WTC11 (cell line): Measurements from ENCODE around the gene PALMD. TPM values are rescaled to one million over a fixed set of nuclear protein-coding genes. Genes with fewer than 3 reads are reported as not detected.

ENCODE experiments used
- ATAC-seq: fragments of 200-7000 bp; cut with Tn5 transposase; 2 replicates; pipeline ENCODE4 v1.10.0; 2021; ENCODE audit warnings: mild to moderate bottlenecking, moderate library complexity
- CTCF ChIA-PET: fragments of 300-600 bp; sonication (Branson Sonifier 250); formaldehyde crosslinking; loops from one replicate; lab custom pipeline; 2021; ENCODE audit warnings: antibody characterized with exemption; lab: Charles Lee
- POLR2A ChIA-PET: fragments of 350-600 bp; sonication (Branson Sonifier 250); formaldehyde crosslinking; loops from one replicate; lab custom pipeline; 2021; ENCODE audit warnings: antibody characterized with exemption; lab: Charles Lee
- DNase-seq: peaks from one replicate; pipeline ENCODE4 v3.0.0; 2021; ENCODE audit warnings: low spot score
- H3K27ac Mint-ChIP-seq: 2 replicates; pipeline ENCODE4 v1.8.0; 2021; ENCODE audit warnings: mixed read lengths
- H3K27me3 Mint-ChIP-seq: 2 replicates; pipeline ENCODE4 v1.8.0; 2021; ENCODE audit warnings: low read depth, mild to moderate bottlenecking, moderate library complexity, mixed read lengths
- H3K36me3 Mint-ChIP-seq: 2 replicates; pipeline ENCODE4 v1.8.0; 2021; ENCODE audit warnings: mixed read lengths
- H3K4me1 Mint-ChIP-seq: 2 replicates; pipeline ENCODE4 v1.8.0; 2022; ENCODE audit warnings: mixed read lengths
- H3K4me3 Mint-ChIP-seq: 2 replicates; pipeline ENCODE4 v1.8.0; 2021; ENCODE audit warnings: mild to moderate bottlenecking, moderate library complexity, mixed read lengths
- H3K9me3 Mint-ChIP-seq: 2 replicates; pipeline ENCODE4 v1.8.0; 2021; ENCODE audit warnings: mixed read lengths
- CBFB ChIP-seq: sonication (generic); formaldehyde crosslinking; IDR thresholded peaks from 2 replicates; pipeline ENCODE4 v1.8.1; 2022; ENCODE audit warnings: mild to moderate bottlenecking, low read depth, missing genetic modification reagents
- FOXJ3 ChIP-seq: sonication (generic); formaldehyde crosslinking; IDR thresholded peaks from 2 replicates; pipeline ENCODE4 v1.9.0; 2021; ENCODE audit warnings: missing genetic modification reagents, mild to moderate bottlenecking, borderline replicate concordance
- JAZF1 ChIP-seq: fragments of 250-450 bp; sonication (Bioruptor Pico); IDR thresholded peaks from 2 replicates; pipeline ENCODE4 v1.9.0; 2021; ENCODE audit warnings: moderate library complexity, mild to moderate bottlenecking, inconsistent platforms
- MYBL2 ChIP-seq: sonication (generic); formaldehyde crosslinking; IDR thresholded peaks from 2 replicates; pipeline ENCODE4 v1.8.1; 2023; ENCODE audit warnings: mild to moderate bottlenecking, moderate library complexity, missing genetic modification reagents
- NFATC4 ChIP-seq: fragments of 250-450 bp; sonication (Bioruptor Pico); IDR thresholded peaks from 2 replicates; pipeline ENCODE4 v1.9.0; 2021; ENCODE audit warnings: mild to moderate bottlenecking
- NFYB ChIP-seq: sonication (generic); formaldehyde crosslinking; conservative IDR thresholded peaks from 2 replicates; pipeline ENCODE4 v1.8.0; 2022; ENCODE audit warnings: low read depth, missing genetic modification reagents
- NR2C2 ChIP-seq: sonication (generic); formaldehyde crosslinking; IDR thresholded peaks from 2 replicates; pipeline ENCODE4 v1.8.0; 2022; ENCODE audit warnings: mild to moderate bottlenecking, missing genetic modification reagents
- OVOL2 ChIP-seq: fragments of 250-450 bp; sonication (Bioruptor Pico); IDR thresholded peaks from 2 replicates; pipeline ENCODE4 v1.9.0; 2021; ENCODE audit warnings: mild to moderate bottlenecking, borderline replicate concordance
- SP1 ChIP-seq: sonication (generic); formaldehyde crosslinking; conservative IDR thresholded peaks from 2 replicates; pipeline ENCODE4 v1.8.1; 2022; ENCODE audit warnings: missing genetic modification reagents
- ZNF138 ChIP-seq: sonication (generic); formaldehyde crosslinking; conservative IDR thresholded peaks from 2 replicates; pipeline ENCODE4 v1.8.1; 2022; ENCODE audit warnings: mild to moderate bottlenecking, moderate library complexity, missing genetic modification reagents
- ZNF219 ChIP-seq: sonication (generic); formaldehyde crosslinking; IDR thresholded peaks from 2 replicates; pipeline ENCODE4 v1.8.0; 2023; ENCODE audit warnings: missing genetic modification reagents, mild to moderate bottlenecking, borderline replicate concordance
- ZNF232 ChIP-seq: sonication (generic); formaldehyde crosslinking; IDR thresholded peaks from 2 replicates; pipeline ENCODE4 v1.8.0; 2022; ENCODE audit warnings: mild to moderate bottlenecking, missing genetic modification reagents
- ZNF263 ChIP-seq: sonication (generic); formaldehyde crosslinking; IDR thresholded peaks from 2 replicates; pipeline ENCODE4 v1.8.1; 2022; ENCODE audit warnings: low read depth, mild to moderate bottlenecking, moderate library complexity, missing genetic modification reagents
- ZNF317 ChIP-seq: sonication (generic); formaldehyde crosslinking; IDR thresholded peaks from 2 replicates; pipeline ENCODE4 v1.8.1; 2023; ENCODE audit warnings: low read depth, mild to moderate bottlenecking, moderate library complexity, missing genetic modification reagents, borderline replicate concordance
- ZNF671 ChIP-seq: fragments of 250-450 bp; sonication (Bioruptor Pico); IDR thresholded peaks from 2 replicates; pipeline ENCODE4 v1.8.0; 2021; ENCODE audit warnings: mild to moderate bottlenecking
- total RNA-seq: library from RNA; stranded (reverse); gene quantifications from 3 replicates; pipeline ENCODE4 v1.2.3, GENCODE V29; 2021
- TF ChIP-seq, protein P1 (sequence below): sonication (generic); formaldehyde crosslinking; IDR thresholded peaks from 2 replicates; pipeline ENCODE4 v1.8.1; 2022; ENCODE audit warnings: mild to moderate bottlenecking, moderate library complexity, missing genetic modification reagents
- TF ChIP-seq, protein P2 (sequence below): sonication (generic); formaldehyde crosslinking; IDR thresholded peaks from 2 replicates; pipeline ENCODE4 v1.8.0; 2022; ENCODE audit warnings: mild to moderate bottlenecking, missing genetic modification reagents
- TF ChIP-seq, protein P3 (sequence below): sonication (generic); formaldehyde crosslinking; IDR thresholded peaks from 2 replicates; pipeline ENCODE4 v1.8.0; 2022; ENCODE audit warnings: mild to moderate bottlenecking, missing genetic modification reagents
- TF ChIP-seq, protein P4 (sequence below): sonication (generic); formaldehyde crosslinking; IDR thresholded peaks from 2 replicates; pipeline ENCODE4 v1.8.1; 2023; ENCODE audit warnings: mild to moderate bottlenecking, missing genetic modification reagents, moderate library complexity
- TF ChIP-seq, protein P5 (sequence below): sonication (generic); formaldehyde crosslinking; IDR thresholded peaks from 2 replicates; pipeline ENCODE4 v1.8.0; 2022; ENCODE audit warnings: mild to moderate bottlenecking, missing genetic modification reagents

Gene PALMD
- total RNA-seq, 1 experiment from 2014 or later = 0.07 TPM

DNA sequence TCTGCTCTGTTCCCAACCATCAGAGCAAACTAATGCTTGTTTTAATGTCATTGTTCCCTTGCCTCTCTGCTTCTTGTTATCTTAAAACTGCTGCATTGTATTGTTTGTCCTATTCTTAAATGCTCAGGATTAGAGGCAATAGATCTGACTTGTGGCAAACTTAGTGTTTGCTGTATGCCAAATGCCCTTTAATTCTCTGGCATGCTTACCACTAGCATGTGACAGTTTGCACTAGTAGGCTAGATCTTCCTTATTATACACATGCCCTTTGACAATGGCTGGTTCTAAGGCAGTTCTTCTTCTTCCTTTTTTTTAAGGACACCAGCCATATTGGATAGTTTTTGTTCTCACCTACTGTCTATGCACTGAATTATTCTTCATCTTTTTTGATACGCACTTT lies 30.1 kb downstream of the PALMD start (continued):
- TF ChIP-seq, protein P1, sequence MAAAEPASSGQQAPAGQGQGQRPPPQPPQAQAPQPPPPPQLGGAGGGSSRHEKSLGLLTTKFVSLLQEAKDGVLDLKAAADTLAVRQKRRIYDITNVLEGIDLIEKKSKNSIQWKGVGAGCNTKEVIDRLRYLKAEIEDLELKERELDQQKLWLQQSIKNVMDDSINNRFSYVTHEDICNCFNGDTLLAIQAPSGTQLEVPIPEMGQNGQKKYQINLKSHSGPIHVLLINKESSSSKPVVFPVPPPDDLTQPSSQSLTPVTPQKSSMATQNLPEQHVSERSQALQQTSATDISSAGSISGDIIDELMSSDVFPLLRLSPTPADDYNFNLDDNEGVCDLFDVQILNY (CRISPR knock-in tag) = no peak
- TF ChIP-seq NFATC4 (CRISPR knock-in tag) (no peak), ZNF263 (CRISPR knock-in tag) (no peak)
- TF ChIP-seq, all 79 proteins: peak for 0

DNA sequence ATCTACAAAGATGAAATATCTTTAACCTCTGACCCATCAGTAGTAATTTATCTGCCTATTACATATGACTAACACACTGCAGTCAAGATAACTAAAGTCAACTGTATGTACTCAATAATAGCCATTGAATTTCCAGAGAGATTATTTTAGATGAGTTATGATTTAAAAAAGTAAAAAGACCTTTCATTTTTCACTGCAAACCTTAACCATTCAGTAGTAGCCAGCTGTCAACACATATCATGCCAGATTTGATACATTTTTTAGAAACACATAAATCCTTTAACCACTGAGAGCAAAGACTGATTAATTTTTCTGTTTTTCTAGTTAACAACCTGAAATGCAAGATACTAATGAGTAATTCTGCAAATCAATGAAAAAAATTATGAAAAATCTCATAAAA lies 31.0 kb downstream of the PALMD start:
- no peaks in the 10 kb centered on the region for H3K9me3 Mint-ChIP-seq
- CTCF ChIA-PET = no interaction called here
- H3K36me3 Mint-ChIP-seq = no peaks in the 10 kb centered on the region
- POLR2A ChIA-PET = no interaction called here
- no peak overlapping the region for H3K4me3 Mint-ChIP-seq
- H3K4me1 Mint-ChIP-seq = peaks cover 16% of the 10 kb centered on the region
- no peak for ATAC-seq
- H3K27me3 Mint-ChIP-seq = no peaks in the 10 kb centered on the region
- TF ChIP-seq NFYB (CRISPR knock-in tag) = no peak
- no peak for TF ChIP-seq JAZF1 (CRISPR knock-in tag)
- TF ChIP-seq ZNF671 (CRISPR knock-in tag) = no peak
- no peak for TF ChIP-seq ZNF317
- TF ChIP-seq, protein P2, sequence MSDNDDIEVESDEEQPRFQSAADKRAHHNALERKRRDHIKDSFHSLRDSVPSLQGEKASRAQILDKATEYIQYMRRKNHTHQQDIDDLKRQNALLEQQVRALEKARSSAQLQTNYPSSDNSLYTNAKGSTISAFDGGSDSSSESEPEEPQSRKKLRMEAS (CRISPR knock-in tag) = no peak
- no peak for TF ChIP-seq OVOL2
- TF ChIP-seq, protein P1 (CRISPR knock-in tag) = no peak
- TF ChIP-seq, protein P3, sequence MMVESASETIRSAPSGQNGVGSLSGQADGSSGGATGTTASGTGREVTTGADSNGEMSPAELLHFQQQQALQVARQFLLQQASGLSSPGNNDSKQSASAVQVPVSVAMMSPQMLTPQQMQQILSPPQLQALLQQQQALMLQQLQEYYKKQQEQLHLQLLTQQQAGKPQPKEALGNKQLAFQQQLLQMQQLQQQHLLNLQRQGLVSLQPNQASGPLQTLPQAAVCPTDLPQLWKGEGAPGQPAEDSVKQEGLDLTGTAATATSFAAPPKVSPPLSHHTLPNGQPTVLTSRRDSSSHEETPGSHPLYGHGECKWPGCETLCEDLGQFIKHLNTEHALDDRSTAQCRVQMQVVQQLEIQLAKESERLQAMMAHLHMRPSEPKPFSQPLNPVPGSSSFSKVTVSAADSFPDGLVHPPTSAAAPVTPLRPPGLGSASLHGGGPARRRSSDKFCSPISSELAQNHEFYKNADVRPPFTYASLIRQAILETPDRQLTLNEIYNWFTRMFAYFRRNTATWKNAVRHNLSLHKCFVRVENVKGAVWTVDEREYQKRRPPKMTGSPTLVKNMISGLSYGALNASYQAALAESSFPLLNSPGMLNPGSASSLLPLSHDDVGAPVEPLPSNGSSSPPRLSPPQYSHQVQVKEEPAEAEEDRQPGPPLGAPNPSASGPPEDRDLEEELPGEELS = no peak
- no peak for TF ChIP-seq ZNF138 (CRISPR knock-in tag)
- TF ChIP-seq MYBL2 = no peak
- no peak for TF ChIP-seq NR2C2 (CRISPR knock-in tag)
- TF ChIP-seq SP1 (CRISPR knock-in tag) = no peak
- TF ChIP-seq ZNF232 (CRISPR knock-in tag) = no peak
- TF ChIP-seq ZNF219 (CRISPR knock-in tag) = no peak
- no peak for TF ChIP-seq CBFB (CRISPR knock-in tag)
- no peak for DNase-seq
- H3K27ac Mint-ChIP-seq = no peak overlapping the region

DNA sequence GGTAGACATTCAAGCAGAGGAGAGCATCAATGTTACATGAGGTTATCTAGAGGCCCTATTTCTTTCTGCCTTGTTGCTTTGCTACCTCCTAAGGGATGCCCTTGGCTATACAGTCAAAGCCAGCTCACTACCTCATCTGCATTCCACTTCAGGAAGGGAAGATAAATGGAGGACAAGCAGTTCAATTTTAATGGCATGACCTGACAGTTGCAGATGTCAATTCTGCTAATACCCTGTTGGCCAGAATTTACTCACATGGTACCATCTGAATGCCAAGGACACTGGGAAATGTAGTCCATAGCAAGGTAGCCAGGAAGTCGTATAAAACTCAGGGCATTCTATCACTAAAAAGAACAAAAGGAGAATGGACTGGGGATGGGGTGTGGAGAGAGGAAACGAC lies 31.5 kb downstream of the PALMD start:
- peak; percentile 92 for ATAC-seq
- H3K9me3 Mint-ChIP-seq = no peaks in the 10 kb centered on the region
- H3K27ac Mint-ChIP-seq = no peak overlapping the region
- TF ChIP-seq, protein P4, sequence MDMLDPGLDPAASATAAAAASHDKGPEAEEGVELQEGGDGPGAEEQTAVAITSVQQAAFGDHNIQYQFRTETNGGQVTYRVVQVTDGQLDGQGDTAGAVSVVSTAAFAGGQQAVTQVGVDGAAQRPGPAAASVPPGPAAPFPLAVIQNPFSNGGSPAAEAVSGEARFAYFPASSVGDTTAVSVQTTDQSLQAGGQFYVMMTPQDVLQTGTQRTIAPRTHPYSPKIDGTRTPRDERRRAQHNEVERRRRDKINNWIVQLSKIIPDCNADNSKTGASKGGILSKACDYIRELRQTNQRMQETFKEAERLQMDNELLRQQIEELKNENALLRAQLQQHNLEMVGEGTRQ = peak; percentile 77
- TF ChIP-seq FOXJ3 = no peak
- TF ChIP-seq, protein P5, sequence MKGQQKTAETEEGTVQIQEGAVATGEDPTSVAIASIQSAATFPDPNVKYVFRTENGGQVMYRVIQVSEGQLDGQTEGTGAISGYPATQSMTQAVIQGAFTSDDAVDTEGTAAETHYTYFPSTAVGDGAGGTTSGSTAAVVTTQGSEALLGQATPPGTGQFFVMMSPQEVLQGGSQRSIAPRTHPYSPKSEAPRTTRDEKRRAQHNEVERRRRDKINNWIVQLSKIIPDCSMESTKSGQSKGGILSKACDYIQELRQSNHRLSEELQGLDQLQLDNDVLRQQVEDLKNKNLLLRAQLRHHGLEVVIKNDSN (CRISPR knock-in tag) = peak; percentile 77
- no peaks in the 10 kb centered on the region for H3K36me3 Mint-ChIP-seq
- H3K4me3 Mint-ChIP-seq = no peak overlapping the region
- H3K27me3 Mint-ChIP-seq = no peaks in the 10 kb centered on the region
- DNase-seq = no peak
- ChIA-PET CTCF (no interaction called here), POLR2A (no interaction called here)
- peaks cover 14% of the 10 kb centered on the region for H3K4me1 Mint-ChIP-seq
